22Rv1 (cell line): Measurements from ENCODE around the gene MCOLN3.

Experiments used
- ZFX ChIP-seq: fragments of 450-650 bp; IDR thresholded peaks from 2 replicates; pipeline ENCODE4 v1.6.1; 2017; ENCODE audit warnings: antibody characterized with exemption, borderline replicate concordance
- TF ChIP-seq, protein P1 (sequence below): fragments of 450-650 bp; IDR thresholded peaks from 2 replicates; pipeline ENCODE4 v1.5.1; 2017; ENCODE audit warnings: mild to moderate bottlenecking

GRCh38 chr1:85068846-85069245, 20.5 kb upstream of the MCOLN3 start:
- TF ChIP-seq, protein P1, sequence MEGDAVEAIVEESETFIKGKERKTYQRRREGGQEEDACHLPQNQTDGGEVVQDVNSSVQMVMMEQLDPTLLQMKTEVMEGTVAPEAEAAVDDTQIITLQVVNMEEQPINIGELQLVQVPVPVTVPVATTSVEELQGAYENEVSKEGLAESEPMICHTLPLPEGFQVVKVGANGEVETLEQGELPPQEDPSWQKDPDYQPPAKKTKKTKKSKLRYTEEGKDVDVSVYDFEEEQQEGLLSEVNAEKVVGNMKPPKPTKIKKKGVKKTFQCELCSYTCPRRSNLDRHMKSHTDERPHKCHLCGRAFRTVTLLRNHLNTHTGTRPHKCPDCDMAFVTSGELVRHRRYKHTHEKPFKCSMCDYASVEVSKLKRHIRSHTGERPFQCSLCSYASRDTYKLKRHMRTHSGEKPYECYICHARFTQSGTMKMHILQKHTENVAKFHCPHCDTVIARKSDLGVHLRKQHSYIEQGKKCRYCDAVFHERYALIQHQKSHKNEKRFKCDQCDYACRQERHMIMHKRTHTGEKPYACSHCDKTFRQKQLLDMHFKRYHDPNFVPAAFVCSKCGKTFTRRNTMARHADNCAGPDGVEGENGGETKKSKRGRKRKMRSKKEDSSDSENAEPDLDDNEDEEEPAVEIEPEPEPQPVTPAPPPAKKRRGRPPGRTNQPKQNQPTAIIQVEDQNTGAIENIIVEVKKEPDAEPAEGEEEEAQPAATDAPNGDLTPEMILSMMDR = no peak
- TF ChIP-seq ZFX = no peak
